HG03045 (cell line): ENCODE data around the gene UBP1.
"Not testable (repeated sequence)": the region's sequence is repeated elsewhere in the genome, so short reads cannot be mapped to it uniquely, and the experiment has no call there.

ENCODE experiments used
- ATAC-seq: cut with Tn5 transposase; IDR thresholded peaks from one replicate; pipeline ENCODE4 v1.9.1; 2021; ENCODE audit warnings: mild to moderate bottlenecking, moderate library complexity; ENCODE audit not compliant: unreplicated experiment

Gene UBP1

DNA sequence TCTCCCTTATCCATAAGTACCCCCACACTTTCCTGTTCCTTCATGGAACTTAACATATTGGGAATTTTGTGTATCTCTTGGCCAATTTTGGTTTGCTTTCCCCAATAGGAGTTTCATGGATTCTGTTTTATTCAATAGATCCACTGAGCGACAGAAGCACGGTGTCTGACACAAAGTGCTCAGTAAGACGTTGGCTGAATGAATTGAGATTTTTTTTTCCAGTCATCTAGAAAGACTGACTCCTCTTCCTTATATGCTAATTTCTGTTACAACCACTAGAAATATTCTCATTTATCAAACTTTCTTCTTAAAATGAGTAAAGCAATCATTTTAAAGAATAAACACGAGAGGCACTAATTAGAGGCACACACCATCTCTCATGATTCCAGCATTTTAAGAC is 48.1 kb downstream of the UBP1 start:
- no peak for ATAC-seq

DNA sequence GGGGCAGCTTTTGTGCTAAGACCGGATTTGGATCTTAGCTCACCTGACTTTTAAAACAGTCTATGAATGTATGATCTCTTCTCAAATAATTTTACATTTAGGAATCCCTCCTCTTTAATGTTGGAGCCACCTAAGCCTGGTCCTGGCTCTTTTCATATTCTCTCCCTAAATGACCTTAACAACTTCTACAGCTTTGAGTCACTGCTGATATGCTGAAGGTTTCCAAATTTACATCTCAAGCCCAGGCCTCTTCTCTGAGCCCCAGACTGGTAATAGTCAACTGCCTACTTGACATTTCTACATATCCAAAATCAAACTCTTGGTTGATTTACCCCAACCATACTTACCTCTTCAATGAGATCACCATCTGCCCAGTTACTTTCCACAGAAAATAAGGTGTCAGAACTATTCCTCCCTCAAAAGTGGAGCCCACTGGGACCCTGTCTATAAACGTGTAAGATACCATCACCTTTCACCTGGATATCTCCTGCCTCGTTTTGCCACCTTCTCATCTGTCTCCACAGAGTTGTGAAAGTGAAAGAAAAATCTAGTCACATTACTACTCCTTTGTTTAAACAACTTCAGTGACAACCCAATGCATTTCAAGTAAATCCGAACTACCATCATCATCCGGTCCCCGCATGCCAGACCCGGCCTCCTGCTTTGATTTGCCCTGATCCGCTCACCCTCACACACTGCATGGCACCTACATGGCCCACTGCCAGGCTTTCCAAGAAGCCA is 48.8 kb downstream of the UBP1 start:
- ATAC-seq = no peak

DNA sequence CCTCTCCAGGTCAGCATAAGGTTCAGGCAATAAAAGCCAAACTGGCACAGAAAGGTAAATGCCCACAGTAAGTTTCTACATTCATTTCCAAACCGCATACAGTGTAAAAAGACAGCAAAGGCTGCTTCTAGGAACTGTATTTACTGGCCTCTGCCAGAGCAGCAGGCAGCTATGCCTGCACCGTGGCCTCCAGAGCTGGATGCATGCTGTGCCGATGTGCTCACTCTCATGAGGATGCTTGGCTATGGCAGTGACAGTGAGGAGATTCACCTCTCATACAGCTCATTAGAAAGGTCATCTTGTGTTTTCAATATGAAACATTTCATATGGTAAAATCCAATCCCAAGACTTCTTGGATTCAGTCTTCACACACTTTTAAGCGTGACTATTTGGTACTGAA is 50.3 kb downstream of the UBP1 start:
- ATAC-seq = no peak

DNA sequence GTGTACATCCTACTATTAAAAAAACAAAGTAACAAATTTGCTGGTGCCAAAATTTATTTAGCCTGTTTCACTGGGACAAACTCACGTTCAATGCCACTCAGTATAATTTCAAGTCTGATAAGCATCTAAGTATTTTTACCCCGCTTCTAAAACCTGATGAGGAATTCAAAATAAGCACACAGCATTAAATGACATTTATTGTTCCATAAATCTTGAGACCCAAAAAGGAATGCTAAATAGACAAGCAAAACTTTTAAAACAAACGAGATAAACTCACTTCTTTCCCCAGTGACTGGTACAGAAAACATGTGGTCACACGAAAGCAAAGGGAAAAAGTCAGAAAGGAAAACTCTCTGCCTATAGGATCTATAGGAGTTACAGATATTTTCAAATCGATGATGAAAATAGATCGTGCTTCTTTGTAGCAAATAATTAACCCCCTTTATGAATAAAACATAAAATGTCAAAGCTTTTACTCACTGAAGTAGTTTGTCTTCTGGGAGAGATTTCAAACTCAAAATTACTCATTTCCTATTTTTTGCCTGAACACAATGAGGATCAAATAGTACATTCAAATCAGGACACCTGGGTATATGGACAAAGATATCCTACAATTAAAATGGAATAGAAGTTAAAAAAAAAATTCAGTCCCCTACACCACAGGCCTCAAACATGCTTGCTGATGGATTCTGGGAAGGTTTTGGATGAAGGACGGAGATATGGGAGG is 51.7 kb downstream of the UBP1 start:
- ATAC-seq = no peak

DNA sequence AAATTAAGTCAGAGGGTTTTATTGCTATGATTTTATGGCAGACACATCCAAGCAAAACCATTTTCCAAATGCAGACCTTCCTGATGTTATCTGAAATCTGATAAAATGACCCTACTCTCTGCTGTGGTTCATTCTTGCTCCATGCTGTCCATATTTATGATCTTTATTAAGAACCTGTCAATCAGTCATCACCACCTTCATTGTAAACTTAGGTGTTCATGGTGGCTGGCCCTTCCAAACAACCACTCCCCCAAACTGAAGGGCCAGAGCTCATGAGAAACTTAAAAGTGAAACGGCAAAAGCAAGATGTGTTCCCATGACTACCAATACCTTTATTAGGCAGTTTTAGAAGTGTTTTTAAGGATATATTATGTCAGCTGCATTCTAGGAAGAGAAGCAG is 53.6 kb downstream of the UBP1 start:
- ATAC-seq = no peak

DNA sequence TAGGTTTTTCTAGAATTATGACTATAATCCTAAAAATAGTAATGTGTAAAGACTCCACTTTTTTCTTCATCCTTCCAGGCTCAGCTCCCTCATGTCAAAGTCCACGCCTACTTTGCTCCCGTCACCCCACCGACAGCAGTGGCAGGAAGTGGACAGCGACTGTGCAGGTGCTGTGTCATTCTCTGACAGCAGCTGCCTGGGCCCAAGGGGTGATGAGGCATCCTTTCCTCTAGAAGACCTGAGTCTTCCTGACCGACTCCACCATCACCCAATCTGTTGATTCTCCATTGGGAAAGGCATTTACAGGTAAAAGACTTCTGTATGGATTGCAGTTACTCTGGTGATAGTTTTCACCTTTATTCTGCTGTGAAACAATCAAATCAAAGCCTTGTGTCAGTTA is 54.8 kb downstream of the UBP1 start:
- ATAC-seq = no peak

DNA sequence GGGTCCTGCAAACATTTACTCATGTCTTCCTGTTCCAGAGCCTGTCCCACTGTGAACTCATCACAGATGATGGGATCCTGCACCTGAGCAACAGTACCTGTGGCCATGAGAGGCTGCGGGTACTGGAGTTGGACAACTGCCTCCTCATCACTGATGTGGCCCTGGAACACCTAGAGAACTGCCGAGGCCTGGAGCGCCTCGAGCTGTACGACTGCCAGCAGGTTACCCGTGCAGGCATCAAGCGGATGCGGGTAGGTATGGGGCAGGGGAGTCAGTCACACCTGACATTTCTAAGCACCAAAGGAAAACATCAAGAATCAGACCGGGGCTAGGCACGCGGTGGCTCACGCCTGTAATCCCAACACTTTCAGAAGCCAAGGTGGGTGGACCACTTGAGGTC is 56.3 kb downstream of the UBP1 start:
- ATAC-seq = no peak

DNA sequence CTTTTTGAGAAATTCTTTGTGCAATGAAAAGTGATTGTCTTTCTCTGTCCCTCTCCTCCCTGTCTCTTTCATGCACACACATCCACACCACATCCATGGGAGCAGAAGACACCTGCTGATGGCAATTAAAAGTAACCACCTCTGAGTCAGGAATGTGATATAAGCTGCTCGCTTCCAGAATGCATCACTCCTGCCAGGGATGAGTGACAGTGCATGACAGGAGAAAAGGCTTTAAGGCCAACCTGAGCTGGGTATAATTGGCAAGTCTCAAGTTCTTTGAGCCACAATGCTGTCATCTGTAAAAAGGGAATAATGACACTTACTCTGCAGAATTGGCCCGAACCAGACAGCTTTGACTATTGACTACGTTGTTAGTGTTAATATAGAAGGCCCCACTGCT is 59.6 kb downstream of the UBP1 start:
- ATAC-seq = no peak

DNA sequence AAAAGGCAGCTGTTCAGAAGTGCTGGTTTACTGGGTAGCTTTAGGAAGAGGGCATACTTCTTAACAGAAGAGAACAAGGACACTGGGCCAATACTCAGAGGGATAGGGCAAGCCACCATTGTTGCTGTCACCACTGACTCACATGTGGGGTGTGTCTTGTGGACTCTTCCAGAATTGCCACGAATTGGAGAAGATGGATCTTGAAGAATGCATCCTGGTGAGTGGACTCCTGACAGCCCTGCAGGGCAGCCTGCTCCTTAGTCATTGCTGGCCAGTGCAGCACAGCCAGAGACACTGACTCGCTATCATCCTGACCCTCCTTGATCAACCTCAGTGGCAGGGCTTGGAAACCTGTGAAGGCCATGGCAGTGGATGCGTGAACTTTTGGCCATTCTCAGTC is 62.3 kb downstream of the UBP1 start:
- no peak for ATAC-seq

DNA sequence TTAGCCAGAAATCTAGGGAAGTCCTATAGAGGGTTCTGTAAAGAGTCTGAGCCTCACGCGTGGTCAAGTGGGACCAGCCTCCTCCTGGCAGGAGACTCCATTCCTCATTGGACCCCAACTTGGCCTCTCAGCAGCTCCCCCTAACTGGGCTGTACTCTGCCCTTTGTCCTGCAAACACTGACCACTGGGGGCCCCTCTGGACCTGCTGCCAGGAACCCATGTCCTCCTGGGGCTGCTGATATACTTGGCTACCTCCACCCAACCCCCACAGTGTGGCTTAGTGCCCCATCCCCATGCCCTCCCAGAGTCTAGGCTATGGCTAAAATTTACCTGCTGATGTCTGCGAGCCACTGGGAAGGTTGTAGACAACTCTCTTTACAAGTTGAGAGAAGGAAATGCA is 62.7 kb downstream of the UBP1 start:
- no peak for ATAC-seq

DNA sequence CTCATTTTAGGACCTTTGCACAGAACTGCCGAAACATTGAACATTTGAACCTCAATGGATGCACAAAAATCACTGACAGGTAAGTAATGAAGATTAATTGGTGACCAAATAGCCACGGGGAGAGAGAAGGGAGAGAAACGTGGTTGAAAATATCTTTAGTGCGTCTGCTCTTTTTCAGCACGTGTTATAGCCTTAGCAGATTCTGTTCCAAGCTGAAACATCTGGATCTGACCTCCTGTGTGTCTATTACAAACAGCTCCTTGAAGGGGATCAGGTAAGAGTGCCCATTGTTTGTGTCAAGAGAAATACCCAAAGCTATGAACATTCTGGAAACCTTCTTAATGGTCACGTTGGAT is 67.1 kb downstream of the UBP1 start:
- ATAC-seq = no peak

DNA sequence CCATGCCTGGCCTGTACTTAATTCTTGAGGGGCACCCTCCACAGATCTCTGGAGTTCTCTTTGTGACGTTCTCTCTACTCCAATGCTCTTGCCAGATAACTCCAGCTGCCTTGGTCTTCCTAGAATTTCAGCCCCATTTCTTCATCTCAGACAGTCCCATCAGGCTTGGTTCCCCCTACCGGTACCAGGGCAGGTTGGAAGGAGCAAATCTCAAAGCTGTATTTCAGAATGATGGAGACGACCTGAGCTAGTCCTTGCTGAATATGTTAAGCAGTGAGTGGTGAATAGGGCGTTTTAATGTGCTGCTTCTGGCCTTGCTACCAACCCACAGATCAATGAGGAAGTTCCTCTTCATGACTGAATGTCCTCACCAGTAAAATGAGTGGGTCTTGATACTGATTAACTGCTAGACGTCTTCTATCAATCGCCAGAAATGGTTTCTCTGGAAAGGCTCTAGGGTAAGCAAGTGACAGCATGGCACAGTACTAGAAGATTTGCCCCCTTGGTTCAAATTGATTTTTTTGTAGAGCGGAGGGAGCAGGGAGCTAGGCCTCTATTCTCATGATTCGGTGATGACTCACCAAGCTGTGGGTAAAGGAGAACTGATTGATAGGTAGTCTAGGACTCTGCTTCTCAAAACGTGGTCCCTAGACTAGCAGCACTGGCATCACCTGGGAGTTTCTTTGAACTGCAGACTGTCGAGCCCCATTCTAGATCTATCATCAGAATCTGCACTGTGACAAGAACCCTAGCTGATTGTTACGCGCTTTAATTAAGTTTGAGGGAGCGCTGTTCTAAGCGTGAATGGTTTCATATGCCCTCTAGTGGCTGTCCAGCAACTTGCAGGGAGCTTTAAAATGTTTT is 67.8 kb downstream of the UBP1 start:
- no peak for ATAC-seq

DNA sequence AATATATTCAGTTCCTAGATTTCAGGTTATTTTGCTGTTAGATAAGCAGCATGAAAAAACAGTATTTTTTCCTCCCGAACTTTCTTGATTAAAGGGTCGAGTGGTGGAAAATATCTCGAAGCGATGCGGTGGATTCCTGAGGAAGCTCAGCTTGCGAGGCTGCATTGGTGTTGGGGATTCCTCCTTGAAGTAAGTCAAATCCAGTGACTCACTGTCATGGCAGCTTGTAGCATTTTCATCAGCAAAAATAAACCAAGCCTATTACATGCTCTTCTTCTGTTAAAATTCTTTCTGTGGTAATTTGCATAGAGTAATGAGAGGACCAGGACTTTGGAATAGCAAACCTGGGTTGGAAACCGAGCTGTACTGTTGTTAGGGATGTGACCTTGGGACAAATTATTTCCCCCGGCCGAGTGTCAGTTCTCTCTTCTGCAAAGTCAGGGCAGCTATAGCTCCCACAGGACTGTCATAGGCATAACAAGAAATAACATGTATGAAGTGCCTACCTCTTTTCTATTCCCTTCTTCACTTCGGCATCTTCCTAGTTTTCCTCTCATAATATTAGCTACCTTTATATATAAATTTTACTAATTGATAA is 75.6 kb downstream of the UBP1 start:
- no peak for ATAC-seq

DNA sequence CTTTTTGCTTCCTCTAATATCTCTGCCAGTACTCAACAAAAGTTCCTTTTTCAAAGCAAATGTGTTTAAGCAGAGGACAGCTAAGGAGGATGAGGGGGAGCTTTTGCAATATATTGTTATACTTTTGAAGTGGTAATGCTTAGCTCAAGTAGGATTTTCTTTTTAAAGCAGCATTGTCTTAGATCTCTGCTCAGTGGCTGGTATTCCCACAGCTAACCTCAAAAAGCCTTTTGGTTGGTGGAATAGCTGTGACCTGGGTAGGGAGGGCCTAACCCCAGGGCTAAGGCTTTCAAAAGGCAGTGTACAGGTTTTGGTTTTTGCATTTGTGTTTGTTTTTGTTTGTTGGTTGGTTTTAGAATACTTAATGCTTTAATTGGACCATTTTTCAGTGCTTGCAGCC is 76.1 kb downstream of the UBP1 start:
- ATAC-seq = no peak

DNA sequence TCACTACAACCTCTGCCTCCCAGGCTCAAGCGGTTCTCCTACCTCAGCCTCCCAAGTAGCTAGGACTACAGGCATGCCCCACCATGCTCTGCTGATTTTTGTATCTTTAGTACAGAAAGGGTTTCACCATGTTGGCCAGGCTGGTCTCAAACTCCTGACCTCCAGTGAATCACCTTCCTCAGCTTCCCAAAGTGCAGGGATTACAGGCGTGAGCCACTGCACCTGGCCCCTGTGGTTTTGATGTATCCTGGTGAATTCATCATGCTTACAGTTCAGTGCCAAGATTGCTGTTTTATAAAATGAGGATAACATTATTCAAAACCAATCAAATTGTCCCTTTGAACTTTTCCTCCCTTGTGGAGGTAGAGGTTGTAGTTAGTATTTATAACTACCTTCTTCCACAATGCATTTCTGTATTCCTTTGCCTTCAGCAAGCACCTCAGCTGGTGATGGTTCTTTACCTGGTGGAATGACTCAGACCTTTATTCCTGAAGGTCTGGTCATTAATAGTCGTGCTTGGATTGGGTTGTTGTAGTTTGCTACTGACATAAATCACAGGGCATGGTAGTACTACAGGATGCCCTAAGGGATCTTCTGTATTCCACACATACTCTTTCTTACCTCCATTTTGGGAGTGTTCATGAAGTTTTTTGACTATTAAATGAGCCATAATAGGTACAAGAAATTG is 76.9 kb downstream of the UBP1 start:
- no peak for ATAC-seq

DNA sequence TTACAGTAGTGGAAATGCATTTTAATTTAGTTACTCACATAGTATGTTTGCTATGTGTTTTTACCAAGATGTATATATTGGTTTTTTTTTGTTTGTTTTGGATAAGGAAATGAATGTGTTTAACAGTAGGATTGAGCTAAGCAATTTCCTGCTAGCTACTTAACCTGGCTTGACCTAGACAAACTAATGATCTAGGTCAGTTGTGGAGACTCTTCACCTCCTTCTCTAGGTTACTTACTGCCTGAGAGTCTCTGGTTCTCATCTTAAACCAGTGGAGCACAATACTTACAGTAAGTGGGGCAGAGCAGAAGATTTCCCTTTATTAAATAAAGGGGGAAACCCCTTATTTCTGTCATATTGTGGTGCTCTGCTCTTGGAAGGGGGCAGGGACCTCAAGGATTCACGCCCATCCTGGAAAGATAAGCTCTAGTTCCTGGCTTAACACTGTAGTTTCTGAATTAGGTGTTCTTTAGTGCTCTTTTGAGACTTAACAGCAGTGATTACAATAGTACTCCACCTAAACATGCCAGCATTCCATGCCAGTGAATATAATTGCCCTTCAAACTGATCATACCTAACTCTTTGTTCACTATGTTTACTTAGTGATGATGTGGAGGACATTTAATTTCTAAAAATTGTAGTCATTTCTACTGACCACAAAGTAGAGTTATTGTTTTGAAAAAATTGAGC is 79.9 kb downstream of the UBP1 start:
- no peak for ATAC-seq

DNA sequence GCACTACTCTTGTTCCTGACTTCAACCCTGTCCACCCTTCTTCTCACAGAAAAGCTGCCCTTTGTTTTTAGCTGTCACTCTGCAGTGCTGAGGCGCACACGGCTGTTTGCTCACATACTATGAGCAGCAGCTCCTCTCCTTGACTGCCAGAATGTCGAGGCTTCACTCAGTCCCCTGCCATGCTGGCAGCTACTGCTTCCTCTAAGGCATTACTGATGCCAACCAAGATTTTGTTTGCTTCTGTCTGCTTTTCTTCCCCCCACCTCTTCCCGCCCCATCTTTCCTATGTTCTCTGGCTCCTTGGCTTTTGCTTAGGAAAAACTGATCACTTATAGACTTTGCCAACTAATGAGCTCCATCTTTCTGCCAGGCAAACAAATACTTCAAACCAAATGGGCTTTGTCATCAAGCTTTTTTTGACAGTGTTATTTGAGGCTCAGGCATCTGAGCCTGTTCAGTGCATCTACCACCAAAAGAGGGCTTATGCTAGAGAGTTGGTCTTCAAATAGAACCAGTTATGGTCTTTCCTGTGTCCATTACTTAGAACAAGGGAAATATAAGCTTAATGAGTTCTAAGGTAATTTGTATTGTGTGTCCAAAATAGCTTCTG is 81.9 kb downstream of the UBP1 start:
- ATAC-seq = no peak

DNA sequence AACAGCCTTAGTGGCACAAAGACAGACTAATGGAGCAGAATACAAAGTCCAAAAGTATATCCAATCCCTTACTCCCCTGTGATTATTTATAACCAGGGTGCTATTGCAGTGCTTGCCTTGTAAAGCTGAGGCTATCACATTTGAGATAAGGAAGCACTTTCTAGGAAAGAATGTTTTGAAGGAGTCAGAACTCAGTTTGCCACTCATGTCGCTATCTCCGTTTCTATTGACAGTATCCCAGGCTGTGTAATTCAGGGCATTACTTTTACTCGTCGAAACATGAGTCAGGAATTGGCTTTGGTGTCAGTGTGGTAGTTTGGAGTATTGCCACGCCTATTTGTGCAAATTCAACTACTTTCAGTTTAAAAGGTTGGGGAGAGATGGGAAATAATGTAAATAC is 84.6 kb downstream of the UBP1 start:
- ATAC-seq = no peak

DNA sequence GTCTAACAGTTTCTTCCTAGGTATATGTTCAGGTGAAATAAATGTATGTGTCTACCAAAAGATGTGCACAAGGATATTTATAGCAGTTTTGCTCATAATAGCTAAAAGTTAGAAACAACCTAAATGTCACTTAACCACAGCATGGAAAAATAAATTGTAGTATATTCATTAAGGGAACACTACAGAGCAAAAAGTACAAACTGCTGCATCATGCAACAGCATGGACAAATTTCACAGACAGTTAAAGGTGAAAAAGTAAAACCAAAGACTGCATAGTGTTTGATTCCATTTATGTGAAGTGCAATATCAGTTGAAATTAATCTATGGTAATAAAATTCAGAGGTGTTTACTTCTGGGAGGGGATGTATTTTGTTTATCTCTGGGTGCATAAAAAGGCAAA is 100.4 kb downstream of the UBP1 start:
- no peak for ATAC-seq

DNA sequence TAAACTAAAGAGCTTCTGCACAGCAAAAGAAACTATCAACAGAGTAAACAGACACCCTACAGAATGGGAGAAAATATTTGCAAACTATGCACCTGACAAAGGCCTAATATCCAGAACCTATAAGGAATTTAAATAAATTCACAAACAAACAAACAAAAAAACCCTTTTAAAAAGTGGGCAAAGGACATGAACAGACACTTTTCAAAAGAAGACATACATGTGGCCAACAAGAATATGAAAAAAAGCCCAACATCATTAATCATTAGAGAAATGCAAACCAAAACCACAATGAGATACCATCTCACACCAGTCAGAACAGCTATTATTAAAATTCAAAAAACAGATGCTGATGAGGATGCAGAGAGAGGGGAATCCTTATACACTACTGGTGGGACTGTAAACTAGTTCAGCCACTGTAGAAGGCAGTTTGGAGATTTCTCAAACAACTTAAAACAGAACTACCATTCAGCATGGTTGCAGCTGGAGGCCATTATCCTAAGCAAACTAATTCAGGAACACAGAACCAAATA is 101.2 kb downstream of the UBP1 start:
- ATAC-seq = not testable (repeated sequence)
